IPS-15b (cell line): Measurements from ENCODE around the gene TOP2A.

Experiments used
- H3K27me3 ChIP-seq: one replicate; pipeline ENCODE4 v1.6.1; 2013; ENCODE audit warnings: low read length; ENCODE audit not compliant: control insufficient read depth, insufficient read depth
- H3K36me3 ChIP-seq: one replicate; pipeline ENCODE4 v1.6.1; 2013; ENCODE audit warnings: low read length; ENCODE audit not compliant: control insufficient read depth, insufficient read depth
- H3K4me1 ChIP-seq: one replicate; pipeline ENCODE4 v1.6.1; 2013; ENCODE audit warnings: mild to moderate bottlenecking, low read length; ENCODE audit not compliant: control insufficient read depth, insufficient read depth
- H3K4me3 ChIP-seq: one replicate; pipeline ENCODE4 v1.5.1; 2013; ENCODE audit warnings: low read depth, low read length
- H3K9ac ChIP-seq: one replicate; pipeline ENCODE4 v1.6.1; 2013; ENCODE audit warnings: low read depth, mild to moderate bottlenecking, low read length
- H3K9me3 ChIP-seq: one replicate; pipeline ENCODE4 v1.6.1; 2013; ENCODE audit warnings: mild to moderate bottlenecking, low read length; ENCODE audit not compliant: control insufficient read depth, insufficient read depth

Gene TOP2A, protein sequence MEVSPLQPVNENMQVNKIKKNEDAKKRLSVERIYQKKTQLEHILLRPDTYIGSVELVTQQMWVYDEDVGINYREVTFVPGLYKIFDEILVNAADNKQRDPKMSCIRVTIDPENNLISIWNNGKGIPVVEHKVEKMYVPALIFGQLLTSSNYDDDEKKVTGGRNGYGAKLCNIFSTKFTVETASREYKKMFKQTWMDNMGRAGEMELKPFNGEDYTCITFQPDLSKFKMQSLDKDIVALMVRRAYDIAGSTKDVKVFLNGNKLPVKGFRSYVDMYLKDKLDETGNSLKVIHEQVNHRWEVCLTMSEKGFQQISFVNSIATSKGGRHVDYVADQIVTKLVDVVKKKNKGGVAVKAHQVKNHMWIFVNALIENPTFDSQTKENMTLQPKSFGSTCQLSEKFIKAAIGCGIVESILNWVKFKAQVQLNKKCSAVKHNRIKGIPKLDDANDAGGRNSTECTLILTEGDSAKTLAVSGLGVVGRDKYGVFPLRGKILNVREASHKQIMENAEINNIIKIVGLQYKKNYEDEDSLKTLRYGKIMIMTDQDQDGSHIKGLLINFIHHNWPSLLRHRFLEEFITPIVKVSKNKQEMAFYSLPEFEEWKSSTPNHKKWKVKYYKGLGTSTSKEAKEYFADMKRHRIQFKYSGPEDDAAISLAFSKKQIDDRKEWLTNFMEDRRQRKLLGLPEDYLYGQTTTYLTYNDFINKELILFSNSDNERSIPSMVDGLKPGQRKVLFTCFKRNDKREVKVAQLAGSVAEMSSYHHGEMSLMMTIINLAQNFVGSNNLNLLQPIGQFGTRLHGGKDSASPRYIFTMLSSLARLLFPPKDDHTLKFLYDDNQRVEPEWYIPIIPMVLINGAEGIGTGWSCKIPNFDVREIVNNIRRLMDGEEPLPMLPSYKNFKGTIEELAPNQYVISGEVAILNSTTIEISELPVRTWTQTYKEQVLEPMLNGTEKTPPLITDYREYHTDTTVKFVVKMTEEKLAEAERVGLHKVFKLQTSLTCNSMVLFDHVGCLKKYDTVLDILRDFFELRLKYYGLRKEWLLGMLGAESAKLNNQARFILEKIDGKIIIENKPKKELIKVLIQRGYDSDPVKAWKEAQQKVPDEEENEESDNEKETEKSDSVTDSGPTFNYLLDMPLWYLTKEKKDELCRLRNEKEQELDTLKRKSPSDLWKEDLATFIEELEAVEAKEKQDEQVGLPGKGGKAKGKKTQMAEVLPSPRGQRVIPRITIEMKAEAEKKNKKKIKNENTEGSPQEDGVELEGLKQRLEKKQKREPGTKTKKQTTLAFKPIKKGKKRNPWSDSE (N-terminal part only)

DNA sequence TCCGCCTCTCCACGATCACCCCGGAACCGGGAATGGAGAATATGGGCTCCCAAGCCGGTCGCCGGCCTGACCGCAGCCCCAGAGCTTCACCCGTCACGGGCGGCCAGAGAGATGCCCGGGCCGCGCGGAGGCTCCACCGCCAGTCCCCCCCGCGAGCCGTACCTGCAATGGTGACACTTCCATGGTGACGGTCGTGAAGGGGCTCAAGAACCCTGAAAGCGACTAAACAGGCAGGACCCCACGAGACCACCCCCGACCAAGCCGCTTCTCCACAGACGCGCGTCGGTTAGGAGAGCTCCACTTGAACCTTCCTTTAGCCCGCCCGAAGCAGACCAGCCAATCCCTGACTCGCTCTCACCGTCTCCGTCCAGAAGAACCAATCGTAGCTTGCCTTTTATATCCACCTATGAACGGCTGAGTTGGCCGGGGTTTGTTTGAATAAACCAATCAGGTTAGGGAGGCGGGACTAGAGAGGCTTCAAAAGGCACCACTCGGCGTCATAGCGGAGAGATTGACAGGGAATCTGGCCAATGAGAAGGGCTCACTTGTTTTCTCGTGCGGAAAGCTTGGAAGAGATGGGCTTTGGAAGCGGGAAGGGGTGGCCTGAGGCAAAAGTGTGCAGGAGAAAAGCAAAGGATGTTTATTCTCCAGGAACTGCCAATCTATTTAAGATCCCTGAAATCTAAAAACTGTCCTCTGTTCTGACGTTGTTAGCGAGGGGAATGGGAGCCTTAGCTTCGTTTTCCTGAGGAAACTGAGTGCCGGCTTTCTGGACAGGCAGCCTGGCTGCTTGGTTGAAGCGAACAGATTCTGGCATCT, at the start of gene TOP2A:
TSS of gene TOP2A (minus strand) at position 288 of the 819 bp plus-strand sequence. CDS start at position 183, 105 bp downstream.
- H3K4me1 ChIP-seq = peaks cover 6% of the 10 kb centered on the region

DNA sequence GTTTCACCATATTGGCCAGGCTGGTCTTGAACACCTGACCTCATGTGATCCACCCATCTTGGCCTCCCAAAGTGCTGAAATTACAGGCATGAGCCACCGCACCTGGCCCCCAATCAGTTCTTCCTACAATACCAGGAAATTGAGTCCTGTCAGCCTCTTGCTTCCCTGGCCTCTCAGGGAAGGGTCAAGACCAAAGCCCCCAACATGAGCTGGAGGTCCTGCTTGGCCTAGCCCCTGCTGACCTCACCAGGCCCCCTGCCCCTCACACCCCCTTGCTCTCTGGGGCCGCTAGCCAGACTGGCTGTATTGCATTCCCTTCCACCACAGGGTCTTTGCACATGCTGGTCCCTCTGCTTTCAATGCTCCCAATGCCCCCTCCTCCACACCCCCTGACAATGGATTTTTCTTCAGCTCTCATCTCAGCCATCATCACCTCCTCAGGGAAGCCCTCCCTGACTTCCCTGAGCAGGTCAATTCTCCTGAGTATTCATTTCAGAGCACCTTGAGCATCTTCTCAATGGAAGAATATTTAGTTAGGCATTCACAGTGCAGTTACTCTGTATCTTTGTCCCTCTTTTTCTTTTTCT, 49.7 kb upstream of the TOP2A start:
- H3K9me3 ChIP-seq = peaks cover 4% of the 10 kb centered on the region
- no peak overlapping the region for H3K4me3 ChIP-seq
- H3K27me3 ChIP-seq = no peaks in the 10 kb centered on the region
- H3K36me3 ChIP-seq = no peaks in the 10 kb centered on the region
- H3K4me1 ChIP-seq = peaks cover 12% of the 10 kb centered on the region
- no peak overlapping the region for H3K9ac ChIP-seq

More for the DNA sequence above, at the start of gene TOP2A:
- no peaks in the 10 kb centered on the region for H3K9me3 ChIP-seq
- peak within 1 kb of the TSS; percentile 91 for H3K4me3 ChIP-seq
- no peaks in the 10 kb centered on the region for H3K27me3 ChIP-seq
- H3K9ac ChIP-seq = peak within 1 kb of the TSS; percentile 85
- peaks cover 5% of the 10 kb centered on the region for H3K36me3 ChIP-seq

DNA sequence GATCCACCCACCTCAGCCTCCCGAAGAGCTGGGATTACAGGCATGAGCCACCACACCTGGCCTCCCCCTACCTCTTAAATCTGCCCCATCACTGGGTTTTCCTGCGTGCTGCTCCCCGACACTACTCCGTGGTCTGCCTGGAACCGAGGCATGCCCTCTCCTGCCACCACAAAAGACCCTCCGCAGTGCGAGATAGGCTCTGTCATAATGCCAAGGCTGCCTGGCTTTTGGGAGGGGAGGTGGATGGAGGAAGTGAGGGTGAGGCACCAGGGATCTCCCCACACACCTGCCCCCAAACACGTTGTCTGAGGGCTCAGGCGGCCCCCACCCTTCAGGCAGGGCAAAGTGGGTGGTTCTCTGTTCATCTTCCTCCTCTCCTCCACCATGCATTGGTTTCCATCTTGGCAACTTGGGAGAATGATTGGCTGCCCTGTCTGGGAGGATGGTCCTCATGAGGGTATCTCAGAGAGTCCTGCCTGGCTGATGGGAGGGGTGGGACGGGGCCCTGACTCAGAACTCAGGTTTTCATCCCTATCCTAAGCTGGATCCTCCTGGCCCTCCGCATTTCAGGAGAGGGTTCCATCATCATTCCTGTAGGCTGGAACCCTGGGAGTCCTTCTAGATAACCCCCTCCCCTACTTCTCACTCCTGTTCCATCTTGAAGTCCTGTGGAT, 48.7 kb upstream of the TOP2A start:
- no peaks in the 10 kb centered on the region for H3K27me3 ChIP-seq
- H3K4me1 ChIP-seq = peaks cover 12% of the 10 kb centered on the region
- no peaks in the 10 kb centered on the region for H3K9me3 ChIP-seq
- H3K9ac ChIP-seq = no peak overlapping the region
- H3K4me3 ChIP-seq = no peak overlapping the region
- no peaks in the 10 kb centered on the region for H3K36me3 ChIP-seq

DNA sequence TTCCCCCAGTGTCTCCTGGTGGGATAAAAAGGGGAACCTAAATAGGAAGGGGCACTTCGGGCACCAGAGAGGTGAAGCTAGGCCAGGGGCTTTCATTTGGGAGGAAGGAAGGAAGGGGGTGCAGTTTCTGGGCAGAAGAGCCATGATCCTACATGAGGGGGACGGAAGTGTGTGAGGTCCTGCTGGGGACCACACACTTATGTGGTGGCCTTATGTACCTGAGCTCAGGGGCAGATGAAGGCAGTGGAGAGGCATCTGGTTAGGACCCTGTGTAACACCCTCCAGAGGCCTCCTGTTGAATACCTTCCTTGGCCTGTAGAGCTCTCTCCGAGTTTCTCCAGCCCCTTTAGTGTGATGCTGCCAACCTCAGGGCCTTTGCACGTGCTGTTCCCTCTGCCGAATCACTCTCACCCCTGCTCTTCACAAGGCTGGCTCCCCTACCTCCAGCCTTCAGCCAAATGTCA, 46.7 kb upstream of the TOP2A start:
- H3K4me1 ChIP-seq = peaks cover 7% of the 10 kb centered on the region
- H3K9me3 ChIP-seq = no peaks in the 10 kb centered on the region
- no peak overlapping the region for H3K9ac ChIP-seq
- no peak overlapping the region for H3K4me3 ChIP-seq
- H3K27me3 ChIP-seq = no peaks in the 10 kb centered on the region
- H3K36me3 ChIP-seq = no peaks in the 10 kb centered on the region

DNA sequence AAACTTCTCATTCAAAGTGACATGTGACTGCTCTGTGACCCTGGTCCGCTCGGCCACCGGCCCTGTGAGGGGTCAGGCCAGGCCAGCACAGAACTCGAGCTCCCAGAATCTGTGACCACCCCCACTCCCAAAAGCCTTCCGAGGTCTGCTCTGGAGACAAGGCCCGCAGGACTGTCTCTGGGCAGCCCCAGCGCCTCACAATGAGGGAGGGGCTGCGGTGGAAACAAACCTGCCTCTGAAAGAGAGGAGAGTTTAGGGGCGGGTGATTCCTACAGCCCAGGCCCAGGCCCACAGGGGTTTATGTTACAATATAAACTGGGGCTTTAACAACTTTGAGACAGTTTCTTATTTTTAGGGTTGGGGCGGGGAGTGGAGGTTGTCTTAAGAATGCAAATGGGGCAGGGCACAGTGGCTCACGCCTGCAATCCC, 45.4 kb upstream of the TOP2A start:
- Histone ChIP-seq H3K4me1 (peaks cover 7% of the 10 kb centered on the region), H3K36me3 (no peaks in the 10 kb centered on the region), H3K27me3 (no peaks in the 10 kb centered on the region), H3K4me3 (no peak overlapping the region), H3K9me3 (no peaks in the 10 kb centered on the region), H3K9ac (no peak overlapping the region)

DNA sequence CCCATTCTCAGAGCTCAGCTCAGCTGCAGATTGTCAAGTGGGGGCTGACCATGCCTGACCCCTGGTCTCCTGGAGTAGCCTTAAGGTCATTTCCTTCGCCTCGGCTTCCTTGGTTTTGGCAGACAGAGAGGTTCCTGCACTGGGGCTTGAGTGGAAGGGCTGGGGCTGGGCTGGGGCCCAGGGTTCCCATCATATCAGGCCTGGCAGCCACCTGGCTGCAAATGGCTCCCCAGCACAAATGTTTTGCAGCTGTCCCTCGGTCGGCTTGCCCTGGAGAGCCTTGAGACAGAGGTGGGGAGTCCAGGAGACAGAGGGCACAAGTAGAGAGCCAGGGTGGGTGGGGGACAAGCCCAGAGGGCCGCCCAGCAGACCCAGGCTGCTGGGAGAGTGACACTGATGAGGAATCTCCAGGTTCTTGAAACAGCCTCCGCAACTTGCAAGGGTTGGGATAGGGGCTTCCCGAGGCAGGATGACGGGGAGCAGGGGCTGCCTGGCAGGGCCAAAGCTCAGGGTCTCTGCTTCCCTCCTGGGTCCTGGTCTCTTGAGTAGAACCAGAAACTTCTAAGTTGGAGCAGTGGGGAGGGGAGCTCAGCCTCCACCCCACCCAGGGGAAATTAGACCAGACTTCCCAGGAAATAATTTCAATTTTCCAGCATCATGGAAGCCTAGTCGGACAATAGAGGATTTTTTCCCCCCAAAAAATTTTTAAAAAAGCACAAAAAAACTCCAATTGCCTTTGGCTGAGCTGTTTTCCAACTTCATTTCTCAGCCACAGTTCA, 44.8 kb upstream of the TOP2A start:
- Histone ChIP-seq H3K27me3 (no peaks in the 10 kb centered on the region), H3K9me3 (no peaks in the 10 kb centered on the region), H3K9ac (no peak overlapping the region)

DNA sequence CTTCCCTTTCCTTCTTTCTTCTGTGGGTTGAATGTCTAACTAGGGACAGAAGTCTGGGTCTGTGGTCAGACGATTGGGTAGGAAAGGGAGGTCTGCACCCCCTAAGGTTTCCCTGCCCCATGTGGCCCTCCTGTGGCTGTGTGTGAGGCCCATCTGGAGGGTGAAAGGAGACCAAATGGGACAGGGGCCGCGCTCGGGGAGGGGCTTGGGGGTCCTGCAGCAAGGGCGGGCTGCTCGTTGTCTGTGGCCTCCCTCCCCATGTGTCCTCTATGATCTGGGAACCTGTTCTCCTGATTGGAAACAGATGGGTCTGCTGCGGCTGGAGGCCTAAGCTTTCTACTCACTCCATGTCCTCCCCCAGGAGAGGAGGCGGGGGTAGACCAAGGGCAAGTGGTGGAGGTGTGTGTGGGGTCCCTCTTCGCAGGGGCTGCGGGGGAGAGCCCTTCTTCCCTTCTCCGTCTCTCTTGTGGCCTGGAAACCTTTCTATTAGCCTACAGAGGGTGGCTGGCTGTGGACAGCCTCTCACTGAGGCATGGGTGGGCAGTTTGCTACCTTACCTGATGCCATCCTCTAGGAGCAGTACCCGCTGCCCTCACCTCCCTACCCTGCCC, 44.1 kb upstream of the TOP2A start:
- H3K4me3 ChIP-seq = no peak overlapping the region
- H3K9me3 ChIP-seq = no peaks in the 10 kb centered on the region
- no peak overlapping the region for H3K9ac ChIP-seq
- no peaks in the 10 kb centered on the region for H3K36me3 ChIP-seq
- no peaks in the 10 kb centered on the region for H3K27me3 ChIP-seq
- peaks cover 12% of the 10 kb centered on the region for H3K4me1 ChIP-seq

More for the DNA sequence above, 44.8 kb upstream of the TOP2A start:
- Histone ChIP-seq H3K36me3 (no peaks in the 10 kb centered on the region), H3K4me3 (no peak overlapping the region), H3K4me1 (peaks cover 12% of the 10 kb centered on the region)

DNA sequence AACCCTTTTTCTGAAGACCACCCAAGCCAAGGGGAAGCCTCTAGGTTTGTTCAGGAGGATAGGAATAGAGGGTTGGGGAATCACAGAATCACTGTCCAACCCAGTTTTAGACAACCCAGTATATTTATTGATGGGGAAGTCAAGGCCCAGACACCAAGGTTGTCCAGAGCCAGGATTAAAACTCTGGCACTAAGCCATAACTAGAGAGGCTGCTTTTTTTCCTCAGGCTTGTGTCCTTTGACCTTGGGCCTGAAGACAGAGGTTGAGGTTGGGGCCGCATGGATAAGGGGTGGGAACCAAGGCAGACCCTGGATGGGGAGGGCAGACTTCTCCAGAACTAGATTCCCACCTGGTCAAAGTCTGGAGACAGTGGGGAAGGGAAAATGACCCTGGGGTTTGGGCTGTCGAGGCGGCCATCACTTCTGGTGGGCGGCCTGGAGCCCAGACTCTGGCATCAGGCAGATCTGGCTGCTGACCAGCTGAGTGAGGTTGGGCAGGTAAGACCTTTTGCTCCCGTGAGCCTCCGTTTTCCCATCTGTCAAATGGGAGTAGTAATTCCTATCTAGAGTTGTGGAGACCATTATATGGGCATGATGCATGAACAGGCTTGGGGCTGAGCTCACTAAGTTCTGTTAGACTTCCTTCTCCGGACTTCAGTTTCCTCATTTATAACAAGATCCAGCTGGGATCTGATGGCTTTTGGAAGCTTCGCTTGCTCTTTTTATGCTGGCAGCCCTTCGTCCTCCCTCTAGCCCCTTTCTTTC, 43.5 kb upstream of the TOP2A start:
- no peaks in the 10 kb centered on the region for H3K9me3 ChIP-seq
- no peaks in the 10 kb centered on the region for H3K27me3 ChIP-seq
- peaks cover 12% of the 10 kb centered on the region for H3K4me1 ChIP-seq
- H3K36me3 ChIP-seq = peaks cover 3% of the 10 kb centered on the region
- no peak overlapping the region for H3K4me3 ChIP-seq
- H3K9ac ChIP-seq = no peak overlapping the region

DNA sequence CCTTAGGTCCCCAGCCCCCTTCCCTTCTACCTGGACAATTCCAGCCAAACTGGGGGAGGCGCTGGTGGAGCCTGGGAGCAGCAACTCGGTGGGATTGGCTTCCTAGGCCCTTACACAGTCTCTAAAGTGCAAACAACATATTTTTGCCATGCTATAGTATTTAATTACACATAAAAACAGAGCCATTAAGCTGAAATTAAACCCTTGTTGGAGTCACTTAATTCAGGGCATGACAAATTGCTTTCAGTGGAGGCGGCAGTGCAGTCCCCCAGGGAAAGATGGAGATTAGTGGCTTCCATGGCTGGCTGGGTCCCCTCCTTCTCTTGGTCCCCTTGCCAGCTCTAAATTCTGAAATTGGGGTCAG, 42.9 kb upstream of the TOP2A start:
- no peaks in the 10 kb centered on the region for H3K27me3 ChIP-seq
- H3K36me3 ChIP-seq = peaks cover 3% of the 10 kb centered on the region
- no peak overlapping the region for H3K9ac ChIP-seq
- H3K4me3 ChIP-seq = no peak overlapping the region
- H3K4me1 ChIP-seq = peaks cover 12% of the 10 kb centered on the region
- no peaks in the 10 kb centered on the region for H3K9me3 ChIP-seq
